ENCODE data around the gene SERPINI2.

Gene SERPINI2

DNA sequence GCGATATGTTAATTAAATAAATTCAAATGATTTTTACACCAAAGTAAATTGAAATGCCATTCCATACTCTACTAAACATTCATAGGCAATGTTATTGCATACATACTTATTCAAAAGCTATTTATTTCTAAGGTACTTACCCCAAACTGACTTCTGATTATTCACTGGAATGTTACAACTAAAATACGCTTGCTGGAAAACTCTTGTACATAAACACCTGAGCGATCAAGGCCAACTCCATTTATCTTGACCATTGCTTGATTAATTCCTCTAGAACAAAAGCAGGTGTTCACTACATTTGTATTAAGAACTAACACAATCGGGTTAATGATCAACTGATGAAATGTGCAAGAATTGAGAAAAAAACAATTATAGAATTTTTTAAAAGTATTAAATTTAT lies at the start of gene SERPINI2:
Gene SERPINI2, minus strand, starts transcription at position 180 of the 400 bp plus-strand sequence. CDS start 2,208 bp downstream, outside the sequence.
- no peak for TF ChIP-seq ZBTB7A (IDR thresholded peaks at IDR 0.05; ENCODE audit: low read depth)
- TF ChIP-seq NFIC (IDR thresholded peaks at IDR 0.05), result no peak
- TF ChIP-seq, protein P1, sequence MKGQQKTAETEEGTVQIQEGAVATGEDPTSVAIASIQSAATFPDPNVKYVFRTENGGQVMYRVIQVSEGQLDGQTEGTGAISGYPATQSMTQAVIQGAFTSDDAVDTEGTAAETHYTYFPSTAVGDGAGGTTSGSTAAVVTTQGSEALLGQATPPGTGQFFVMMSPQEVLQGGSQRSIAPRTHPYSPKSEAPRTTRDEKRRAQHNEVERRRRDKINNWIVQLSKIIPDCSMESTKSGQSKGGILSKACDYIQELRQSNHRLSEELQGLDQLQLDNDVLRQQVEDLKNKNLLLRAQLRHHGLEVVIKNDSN (IDR thresholded peaks at IDR 0.05), result no peak
- TF ChIP-seq FOXM1 (IDR thresholded peaks at IDR 0.05; ENCODE audit: borderline replicate concordance, low read depth), result no peak
- TF ChIP-seq, protein P2, sequence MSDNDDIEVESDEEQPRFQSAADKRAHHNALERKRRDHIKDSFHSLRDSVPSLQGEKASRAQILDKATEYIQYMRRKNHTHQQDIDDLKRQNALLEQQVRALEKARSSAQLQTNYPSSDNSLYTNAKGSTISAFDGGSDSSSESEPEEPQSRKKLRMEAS (IDR thresholded peaks at IDR 0.05), result no peak
- TF ChIP-seq TCF12 (IDR thresholded peaks at IDR 0.05; ENCODE audit: low read depth), result no peak
- no peak for TF ChIP-seq RAD21 (IDR thresholded peaks at IDR 0.05; ENCODE audit: low read depth)
- TF ChIP-seq CREB1 (IDR thresholded peaks at IDR 0.05; ENCODE audit: low read depth), result no peak
- TF ChIP-seq TAF1 (IDR thresholded peaks at IDR 0.05; ENCODE audit: low read depth), result no peak
- TF ChIP-seq CEBPB (IDR thresholded peaks at IDR 0.05), result no peak
- no peak for TF ChIP-seq REST (IDR thresholded peaks at IDR 0.05; ENCODE audit: low read depth)
- no peak for TF ChIP-seq TEAD4 (IDR thresholded peaks at IDR 0.05)
- no peak for TF ChIP-seq YY1 (IDR thresholded peaks at IDR 0.05; ENCODE audit: low read depth)
- TF ChIP-seq EGR1 (IDR thresholded peaks at IDR 0.05), result no peak
- no peak for TF ChIP-seq EP300 (IDR thresholded peaks at IDR 0.05; ENCODE audit: borderline replicate concordance)

DNA sequence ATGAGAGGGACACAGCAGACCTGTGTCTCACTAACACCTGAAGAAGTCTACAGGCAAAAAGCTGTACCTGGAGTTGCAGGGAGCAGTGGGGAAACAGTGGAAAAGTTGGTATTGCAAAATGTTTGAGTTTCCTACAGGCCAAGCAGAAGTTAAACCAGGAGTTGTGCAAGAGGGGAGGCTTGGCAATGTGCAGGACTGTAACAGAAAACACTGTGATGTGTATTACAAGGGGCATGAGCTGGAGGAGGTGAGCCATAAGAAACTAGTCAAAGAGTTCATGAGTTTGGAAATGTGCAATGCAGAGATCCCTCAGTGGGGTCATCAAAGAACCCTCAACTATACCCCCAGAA lies 47.1 kb upstream of the SERPINI2 start:
- TF ChIP-seq TAF1 (IDR thresholded peaks at IDR 0.05; ENCODE audit: low read depth) (no peak), RAD21 (IDR thresholded peaks at IDR 0.05; ENCODE audit: low read depth) (no peak), TEAD4 (IDR thresholded peaks at IDR 0.05) (no peak), CEBPB (IDR thresholded peaks at IDR 0.05) (no peak; the same call in 1 of the 2 replicates), ZBTB7A (IDR thresholded peaks at IDR 0.05; ENCODE audit: low read depth) (no peak), CREB1 (IDR thresholded peaks at IDR 0.05; ENCODE audit: low read depth) (no peak), EP300 (IDR thresholded peaks at IDR 0.05; ENCODE audit: borderline replicate concordance) (no peak), YY1 (IDR thresholded peaks at IDR 0.05; ENCODE audit: low read depth) (no peak), NFIC (IDR thresholded peaks at IDR 0.05) (no peak), FOXM1 (IDR thresholded peaks at IDR 0.05; ENCODE audit: borderline replicate concordance, low read depth) (no peak), EGR1 (IDR thresholded peaks at IDR 0.05) (no peak), REST (IDR thresholded peaks at IDR 0.05; ENCODE audit: low read depth) (no peak), TCF12 (IDR thresholded peaks at IDR 0.05; ENCODE audit: low read depth) (no peak)
- TF ChIP-seq, protein P1 (IDR thresholded peaks at IDR 0.05), result no peak
- TF ChIP-seq, protein P2 (IDR thresholded peaks at IDR 0.05), result no peak

GRCh38 chr3:167520266-167521005 lies 46.6 kb upstream of the SERPINI2 start:
- no peak for TF ChIP-seq YY1 (IDR thresholded peaks at IDR 0.05; ENCODE audit: low read depth)
- no peak for TF ChIP-seq NFIC (IDR thresholded peaks at IDR 0.05)
- TF ChIP-seq TEAD4 (IDR thresholded peaks at IDR 0.05), result no peak
- TF ChIP-seq, protein P1 (IDR thresholded peaks at IDR 0.05), result no peak
- no peak for TF ChIP-seq RAD21 (IDR thresholded peaks at IDR 0.05; ENCODE audit: low read depth)
- TF ChIP-seq EP300 (IDR thresholded peaks at IDR 0.05; ENCODE audit: borderline replicate concordance), result no peak
- TF ChIP-seq ZBTB7A (IDR thresholded peaks at IDR 0.05; ENCODE audit: low read depth), result no peak
- TF ChIP-seq REST (IDR thresholded peaks at IDR 0.05; ENCODE audit: low read depth), result no peak
- TF ChIP-seq, protein P2 (IDR thresholded peaks at IDR 0.05), result no peak
- TF ChIP-seq EGR1 (IDR thresholded peaks at IDR 0.05), result no peak
- TF ChIP-seq CEBPB (IDR thresholded peaks at IDR 0.05), result no peak
- TF ChIP-seq FOXM1 (IDR thresholded peaks at IDR 0.05; ENCODE audit: borderline replicate concordance, low read depth), result no peak
- no peak for TF ChIP-seq TAF1 (IDR thresholded peaks at IDR 0.05; ENCODE audit: low read depth)
- no peak for TF ChIP-seq TCF12 (IDR thresholded peaks at IDR 0.05; ENCODE audit: low read depth)
- TF ChIP-seq CREB1 (IDR thresholded peaks at IDR 0.05; ENCODE audit: low read depth), result no peak

All from Ishikawa (cell line).